Activated B cell treated with CpG ODN at 0.5 μM for 24 hours (primary cell): ENCODE results near the gene NPDC1. TPM values are rescaled to one million over a fixed set of nuclear protein-coding genes. Genes with fewer than 3 reads are reported as not detected.

Experiments used
- ATAC-seq: fragments of 200-7000 bp; cut with Tn5 transposase; one replicate; pipeline ENCODE4 v1.10.0; 2021; ENCODE audit warnings: low read depth, mild to moderate bottlenecking, moderate library complexity
- CTCF ChIA-PET: fragments of 350-600 bp; sonication (Branson Sonifier 250); formaldehyde crosslinking; loops from one replicate; lab custom pipeline; 2021; ENCODE audit warnings: antibody characterized with exemption; lab: Charles Lee
- POLR2A ChIA-PET: fragments of 350-600 bp; sonication (Branson Sonifier 250); formaldehyde crosslinking; loops from one replicate; lab custom pipeline; 2021; ENCODE audit warnings: antibody characterized with exemption; lab: Charles Lee
- DNase-seq: peaks from one replicate; pipeline ENCODE4 v3.0.0; 2022
- H3K27ac Mint-ChIP-seq: one replicate; pipeline ENCODE4 v1.8.0; 2020; ENCODE audit warnings: mixed read lengths
- H3K27me3 Mint-ChIP-seq: one replicate; pipeline ENCODE4 v1.8.0; 2021; ENCODE audit warnings: mixed read lengths
- H3K36me3 Mint-ChIP-seq: one replicate; pipeline ENCODE4 v1.8.0; 2021; ENCODE audit warnings: low read depth, mixed read lengths
- H3K4me1 Mint-ChIP-seq: one replicate; pipeline ENCODE4 v1.8.0; 2021; ENCODE audit warnings: mixed read lengths
- H3K4me3 Mint-ChIP-seq: one replicate; pipeline ENCODE4 v1.8.0; 2020; ENCODE audit warnings: mild to moderate bottlenecking, mixed read lengths
- H3K9me3 Mint-ChIP-seq: one replicate; pipeline ENCODE4 v1.8.0; 2020; ENCODE audit warnings: mixed read lengths
- intact Hi-C: fragments of 100-400 bp; cut with micrococcal nuclease; formaldehyde crosslinking; loops from one replicate; pipeline ENCODE4 v1.15.1; 2024
- total RNA-seq: library from RNA; stranded (reverse); gene quantifications from 2 replicates; pipeline ENCODE4 v1.2.3, GENCODE V29; 2022
- TF ChIP-seq, protein P1 (sequence below): fragments of 200-600 bp; IDR thresholded peaks from one replicate; pipeline ENCODE4 v1.8.0; 2022; ENCODE audit warnings: antibody characterized with exemption, mild to moderate bottlenecking

Gene NPDC1
- total RNA-seq, 1 donor from 2014 or later, result 0.18 TPM

DNA sequence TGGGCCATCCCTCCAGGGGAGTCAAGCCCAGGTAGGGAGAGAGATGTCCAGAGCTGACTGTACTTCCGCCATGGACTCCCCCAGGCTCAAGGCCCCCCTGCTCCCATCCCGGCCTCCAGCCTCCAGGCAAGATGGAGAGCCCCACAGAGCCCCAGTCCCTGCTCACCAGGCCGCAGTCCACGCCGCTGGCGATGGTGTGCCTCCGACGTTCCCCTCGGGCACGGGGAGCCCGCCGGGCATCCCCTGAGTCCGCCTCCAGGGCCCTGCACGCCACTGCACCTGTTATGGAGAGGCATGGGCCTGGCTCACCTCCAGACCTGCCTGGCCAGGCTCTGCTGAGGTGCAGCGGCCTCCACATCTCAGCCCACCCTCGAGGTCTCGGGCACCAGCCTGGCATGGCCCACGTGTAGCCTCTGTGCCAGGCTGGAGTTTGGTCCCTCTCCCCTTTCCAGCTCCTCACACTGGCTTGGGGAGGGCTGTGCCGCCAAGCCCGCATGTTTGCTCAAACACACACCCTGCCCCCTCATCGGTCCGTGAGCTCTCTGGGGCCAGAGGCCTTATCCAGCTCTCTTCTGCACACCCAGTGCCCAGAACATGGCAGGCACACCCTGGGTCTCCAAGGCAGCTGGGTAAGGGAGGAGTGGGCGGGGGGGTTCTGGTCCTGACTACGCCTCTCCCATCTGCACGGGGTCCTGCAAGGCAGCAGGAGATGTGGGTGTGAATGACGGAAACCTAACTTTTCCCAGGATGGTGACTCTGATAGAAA lies 20.3 kb upstream of the NPDC1 start:
- ATAC-seq (no peak), DNase-seq (no peak)
- intact Hi-C loops, result loop anchor here (5.0 kb wide), 1 partner anchor 39 kb away; the partner anchor contains the start of gene ABCA2
- Mint-ChIP-seq H3K4me1 (peaks cover 18% of the 10 kb centered on the region), H3K9me3 (no peaks in the 10 kb centered on the region), H3K36me3 (no peaks in the 10 kb centered on the region), H3K27me3 (peaks cover 6% of the 10 kb centered on the region), H3K4me3 (no peak overlapping the region), H3K27ac (no peak overlapping the region)
- POLR2A ChIA-PET, result interaction anchor here (1.7 kb wide), 1 partner anchor 174 kb away, joined by 6 read pairs; the partner anchor contains the start of gene TUBB4B
- CTCF ChIA-PET, result interaction anchor here (0.7 to 3.4 kb wide), 7 partner anchors 10 to 337 kb away, joined by 3 to 21 read pairs (median 4); partner anchors contain the start of genes ABCA2, NPDC1 and UAP1L1
- TF ChIP-seq, protein P1, sequence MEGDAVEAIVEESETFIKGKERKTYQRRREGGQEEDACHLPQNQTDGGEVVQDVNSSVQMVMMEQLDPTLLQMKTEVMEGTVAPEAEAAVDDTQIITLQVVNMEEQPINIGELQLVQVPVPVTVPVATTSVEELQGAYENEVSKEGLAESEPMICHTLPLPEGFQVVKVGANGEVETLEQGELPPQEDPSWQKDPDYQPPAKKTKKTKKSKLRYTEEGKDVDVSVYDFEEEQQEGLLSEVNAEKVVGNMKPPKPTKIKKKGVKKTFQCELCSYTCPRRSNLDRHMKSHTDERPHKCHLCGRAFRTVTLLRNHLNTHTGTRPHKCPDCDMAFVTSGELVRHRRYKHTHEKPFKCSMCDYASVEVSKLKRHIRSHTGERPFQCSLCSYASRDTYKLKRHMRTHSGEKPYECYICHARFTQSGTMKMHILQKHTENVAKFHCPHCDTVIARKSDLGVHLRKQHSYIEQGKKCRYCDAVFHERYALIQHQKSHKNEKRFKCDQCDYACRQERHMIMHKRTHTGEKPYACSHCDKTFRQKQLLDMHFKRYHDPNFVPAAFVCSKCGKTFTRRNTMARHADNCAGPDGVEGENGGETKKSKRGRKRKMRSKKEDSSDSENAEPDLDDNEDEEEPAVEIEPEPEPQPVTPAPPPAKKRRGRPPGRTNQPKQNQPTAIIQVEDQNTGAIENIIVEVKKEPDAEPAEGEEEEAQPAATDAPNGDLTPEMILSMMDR, result no peak

DNA sequence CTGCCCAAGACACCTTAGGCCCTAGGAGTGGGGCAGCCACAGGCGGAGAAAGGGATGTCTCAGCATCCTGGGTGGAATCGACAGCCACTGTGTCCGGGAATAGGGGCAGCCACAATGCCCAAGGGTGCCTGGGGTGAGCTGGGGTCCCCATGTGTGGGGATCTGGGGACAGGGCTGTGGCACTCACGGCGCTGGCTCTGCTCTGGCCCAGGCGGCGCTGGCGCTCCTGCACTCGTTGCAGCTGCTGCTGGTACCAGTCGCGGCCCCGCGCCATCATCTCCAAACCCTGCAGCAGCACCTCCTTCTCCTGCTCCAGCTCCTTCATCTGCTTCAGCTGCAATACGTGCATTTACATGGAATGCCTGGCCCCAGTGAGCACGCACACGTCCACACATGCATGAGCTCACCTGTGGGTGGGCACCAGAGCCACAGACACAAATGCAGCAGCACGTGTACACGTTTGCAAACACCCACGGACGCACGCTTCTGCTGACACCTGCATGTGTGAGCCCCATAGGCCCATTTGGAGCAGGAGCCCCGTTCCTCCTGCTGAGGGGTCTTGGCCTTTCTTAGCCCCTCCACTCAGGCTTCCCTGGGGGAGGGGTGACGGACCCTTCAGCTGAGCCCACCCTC lies 19.5 kb upstream of the NPDC1 start:
- Mint-ChIP-seq H3K4me1 (peaks cover 10% of the 10 kb centered on the region), H3K36me3 (no peaks in the 10 kb centered on the region), H3K27ac (no peak overlapping the region), H3K27me3 (peaks cover 6% of the 10 kb centered on the region), H3K9me3 (no peaks in the 10 kb centered on the region), H3K4me3 (no peak overlapping the region)
- no peak for DNase-seq
- intact Hi-C loops, result loop anchor here (5.0 kb wide), 1 partner anchor 38 kb away; the partner anchor contains the start of gene ABCA2
- CTCF ChIA-PET, result interaction anchor here (1.1 to 3.4 kb wide), 5 partner anchors 11 to 171 kb away, joined by 3 to 21 read pairs (median 4); partner anchors contain the start of genes ABCA2, NPDC1 and UAP1L1
- ATAC-seq, result no peak
- POLR2A ChIA-PET, result interaction anchor here (1.7 kb wide), 1 partner anchor 175 kb away, joined by 6 read pairs; the partner anchor contains the start of gene TUBB4B
- TF ChIP-seq, protein P1, result no peak

DNA sequence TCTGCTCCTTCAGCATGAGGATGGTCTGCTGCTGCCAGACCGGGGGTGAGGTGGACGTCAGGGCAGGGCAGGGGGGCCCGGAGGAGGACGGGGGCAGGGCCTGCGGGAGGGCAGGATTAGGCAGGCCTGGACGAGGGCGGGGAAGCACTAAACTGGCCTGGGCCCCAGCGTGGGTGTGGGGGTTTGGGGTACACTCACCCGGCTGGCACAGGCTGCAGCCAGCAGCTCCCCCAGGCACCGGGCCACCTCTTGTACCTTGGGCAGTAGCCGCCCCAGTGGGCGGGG lies 18.8 kb upstream of the NPDC1 start:
- Mint-ChIP-seq H3K27me3 (peaks cover 6% of the 10 kb centered on the region), H3K36me3 (no peaks in the 10 kb centered on the region), H3K27ac (no peak overlapping the region), H3K4me3 (no peak overlapping the region), H3K9me3 (no peaks in the 10 kb centered on the region), H3K4me1 (peaks cover 9% of the 10 kb centered on the region)
- TF ChIP-seq, protein P1, result no peak
- DNase-seq (no peak), ATAC-seq (no peak)
- intact Hi-C loops, result loop anchor here (1.0 to 5.0 kb wide), 2 partner anchors 38 to 278 kb away; partner anchors contain the start of gene ABCA2
- ChIA-PET CTCF (interaction anchor here (1.1 to 2.1 kb wide), 4 partner anchors 12 to 36 kb away, joined by 3 to 12 read pairs (median 5); partner anchors contain the start of gene UAP1L1), POLR2A (interaction anchor here (0.6 kb wide), 1 partner anchor 22 kb away, joined by 14 read pairs; no protein-coding TSS in a partner anchor)

DNA sequence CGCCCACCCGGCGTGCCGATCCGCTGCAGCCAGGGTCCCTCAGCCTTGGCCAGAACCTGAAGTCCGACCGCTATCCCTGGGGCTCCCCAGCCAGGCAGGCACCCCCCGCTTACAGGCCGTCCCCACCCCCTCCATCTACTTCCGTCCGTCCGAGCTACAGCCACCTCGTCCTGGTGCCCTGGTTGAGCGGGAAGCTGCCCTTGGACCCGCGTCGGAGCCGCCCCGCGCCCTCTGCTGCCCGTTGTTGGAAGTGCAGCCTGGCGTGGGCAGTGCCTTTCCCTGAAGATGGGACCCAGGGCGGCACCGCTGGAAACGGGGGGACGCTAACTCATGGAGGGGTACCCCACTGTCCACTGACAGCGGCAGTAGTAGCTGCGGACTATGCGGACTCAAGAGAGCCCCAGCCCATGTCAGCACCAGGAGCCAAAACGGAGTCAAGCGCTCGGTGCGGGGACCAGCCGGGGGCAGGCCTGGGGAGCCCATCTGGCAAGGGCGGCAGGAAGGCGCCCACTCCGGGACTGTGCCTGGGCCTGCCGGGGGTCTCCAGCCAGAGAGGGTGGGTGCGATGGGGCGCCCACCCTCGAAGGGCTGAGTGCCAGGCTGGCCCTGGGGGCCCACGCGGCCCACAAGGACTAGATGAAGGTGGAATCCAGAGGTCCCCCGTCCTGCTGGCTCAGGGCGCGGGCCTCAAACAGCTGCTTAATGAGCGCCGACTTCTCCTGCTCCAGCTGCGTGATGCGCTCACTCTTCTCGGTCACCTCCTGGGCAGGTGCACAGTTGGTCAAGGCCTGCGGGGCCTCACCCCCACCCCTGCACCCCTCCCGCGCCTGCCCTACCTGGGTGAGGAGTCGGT lies 18.3 kb upstream of the NPDC1 start:
- DNase-seq, result peak; percentile 65
- peaks cover 8% of the 10 kb centered on the region for H3K4me1 Mint-ChIP-seq
- peaks cover 6% of the 10 kb centered on the region for H3K27me3 Mint-ChIP-seq
- POLR2A ChIA-PET, result interaction anchor here (0.6 kb wide), 1 partner anchor 22 kb away, joined by 14 read pairs; no protein-coding TSS in a partner anchor
- H3K4me3 Mint-ChIP-seq, result no peak overlapping the region
- no peaks in the 10 kb centered on the region for H3K9me3 Mint-ChIP-seq
- no peak overlapping the region for H3K27ac Mint-ChIP-seq
- H3K36me3 Mint-ChIP-seq, result no peaks in the 10 kb centered on the region
- TF ChIP-seq, protein P1, result peak; percentile 87
- peak; percentile 26 for ATAC-seq
- CTCF ChIA-PET, result interaction anchor here (0.6 to 2.1 kb wide), 8 partner anchors 12 to 116 kb away, joined by 3 to 12 read pairs (median 4); partner anchors contain the start of gene UAP1L1
- intact Hi-C loops, result loop anchor here (1.0 kb wide), 1 partner anchor 277 kb away; no protein-coding TSS in a partner anchor
